CD4-positive, alpha-beta T cell treated with Interleukin-15 for 1 hour (primary cell): ENCODE measurements around the gene JAZF1.

Experiments used
- DNase-seq: peaks from one replicate; pipeline ENCODE4 v3.0.0-alpha.2; 2020

The JAZF1 gene

GRCh38 chr7:28180364-28181147 lies at the start of gene JAZF1:
Gene JAZF1 (minus strand): TSS chr7:28180795.
- peak; percentile 67 for DNase-seq

GRCh38 chr7:28230261-28230660 lies 49.7 kb upstream of the JAZF1 start:
- no peak for DNase-seq

GRCh38 chr7:28228396-28228795 lies 47.8 kb upstream of the JAZF1 start:
- no peak for DNase-seq

- no peak for DNase-seq
Observed at GRCh38 chr7:28226003-28226402, 45.4 kb upstream of the JAZF1 start.

GRCh38 chr7:28225576-28225975 lies 45.0 kb upstream of the JAZF1 start:
- no peak for DNase-seq

- no peak for DNase-seq
Observed at GRCh38 chr7:28224675-28225074, 44.1 kb upstream of the JAZF1 start.

GRCh38 chr7:28224172-28224571 lies 43.6 kb upstream of the JAZF1 start:
- no peak for DNase-seq

GRCh38 chr7:28222636-28223035 lies 42.0 kb upstream of the JAZF1 start:
- no peak for DNase-seq

GRCh38 chr7:28219793-28220192 lies 39.2 kb upstream of the JAZF1 start:
- no peak for DNase-seq

- no peak for DNase-seq
Observed at GRCh38 chr7:28217143-28217542, 36.5 kb upstream of the JAZF1 start.

GRCh38 chr7:28211006-28211405 lies 30.4 kb upstream of the JAZF1 start:
- no peak for DNase-seq

- DNase-seq: no peak
Observed at GRCh38 chr7:28208506-28208905, 27.9 kb upstream of the JAZF1 start.

GRCh38 chr7:28207486-28208158 lies 27.0 kb upstream of the JAZF1 start:
- DNase-seq: no peak

GRCh38 chr7:28205506-28205905 lies 24.9 kb upstream of the JAZF1 start:
- DNase-seq: no peak

- DNase-seq: peak; percentile 20
Observed at GRCh38 chr7:28203508-28204240, 23.1 kb upstream of the JAZF1 start.

- no peak for DNase-seq
Observed at GRCh38 chr7:28202222-28202621, 21.6 kb upstream of the JAZF1 start.

GRCh38 chr7:28201131-28201530 lies 20.5 kb upstream of the JAZF1 start:
- DNase-seq: no peak

GRCh38 chr7:28200598-28200997 lies 20.0 kb upstream of the JAZF1 start:
- no peak for DNase-seq

GRCh38 chr7:28199021-28199510 lies 18.5 kb upstream of the JAZF1 start:
- no peak for DNase-seq

- DNase-seq: no peak
Observed at GRCh38 chr7:28195910-28196620, 15.5 kb upstream of the JAZF1 start.

- DNase-seq: no peak
Observed at GRCh38 chr7:28192786-28193585, 12.4 kb upstream of the JAZF1 start.

GRCh38 chr7:28191751-28192150 lies 11.2 kb upstream of the JAZF1 start:
- DNase-seq: no peak
